ENCODE data around the gene FBXO39. TPM values are rescaled to one million over a fixed set of nuclear protein-coding genes. Genes with fewer than 3 reads are reported as not detected.

FBXO39 gene
- total and polyA plus RNA-seq, 2 of the 4 experiments (the other 2 are of a cell fraction): not detected

DNA sequence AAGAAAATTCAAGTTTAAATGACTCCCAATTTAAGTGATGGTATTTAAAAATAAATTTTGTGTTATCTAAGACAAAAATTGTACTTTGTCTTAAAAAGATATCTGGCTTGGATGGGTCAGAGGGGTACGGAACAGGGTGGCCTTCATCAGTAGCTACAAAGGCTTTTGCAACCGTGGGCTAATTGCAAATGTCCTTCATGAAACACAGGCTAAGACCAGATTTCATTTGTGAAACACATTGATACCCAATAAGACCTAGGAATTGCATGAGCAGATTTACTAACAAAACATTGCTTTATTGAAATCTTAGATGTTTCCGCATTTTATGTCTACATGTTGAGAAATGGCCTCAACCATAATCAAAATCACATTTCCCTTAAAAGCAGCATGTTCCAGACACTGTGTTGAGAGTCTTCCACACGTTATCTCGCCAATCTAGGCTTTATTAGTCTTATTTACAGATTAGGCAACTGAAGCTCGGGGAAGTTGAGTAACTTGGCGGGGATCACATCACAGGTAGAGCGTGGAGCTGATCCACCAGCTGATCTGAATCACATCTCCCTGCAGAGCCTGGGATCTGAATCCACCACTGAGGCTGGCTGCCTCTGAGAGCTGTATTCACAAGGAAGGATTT lies 21.8 kb downstream of the FBXO39 start:
- H3K4ac ChIP-seq (ENCODE audit: low read depth, low read length): no peak overlapping the region
- no peaks in the 10 kb centered on the region for H3K36me3 ChIP-seq (ENCODE audit: control insufficient read depth, insufficient read depth, low read length)
- no peak overlapping the region for H2BK20ac ChIP-seq (ENCODE audit: low read depth, low read length)
- no peak overlapping the region for H4K91ac ChIP-seq (ENCODE audit: insufficient read depth, low read depth, low read length)
- no peak overlapping the region for H3K56ac ChIP-seq (ENCODE audit: extremely low read depth, insufficient read depth, low read length)
- in situ Hi-C loops (cut with MboI; ENCODE audit: low sequenced_read_pairs) (loop anchor here (10.0 kb wide), 1 partner anchor 133 kb away; no protein-coding TSS in a partner anchor), dilution Hi-C loops (cut with HindIII; ENCODE audit: low sequenced_read_pairs, unreplicated experiment) (no loop called here), intact Hi-C loops (cut with micrococcal nuclease) (no loop called here)
- H3K18ac ChIP-seq (ENCODE audit: low read depth, low read length): no peak overlapping the region
- H2AK5ac ChIP-seq (ENCODE audit: low read depth, low read length): no peak overlapping the region
- TF ChIP-seq FOS (IDR thresholded peaks at IDR 0.05; ENCODE audit: low read depth, low read length) (no peak), MAFK (IDR thresholded peaks at IDR 0.05; ENCODE audit: low read depth, low read length) (no peak), CEBPB (IDR thresholded peaks at IDR 0.05; ENCODE audit: low read depth, low read length) (no peak), RFX5 (IDR thresholded peaks at IDR 0.05; ENCODE audit: low read depth, low read length) (no peak), MAZ (IDR thresholded peaks at IDR 0.05; ENCODE audit: borderline replicate concordance, low read depth, low read length) (no peak), RCOR1 (IDR thresholded peaks at IDR 0.05; ENCODE audit: insufficient replicate concordance, low read length) (no peak), SMC3 (IDR thresholded peaks at IDR 0.05; ENCODE audit: low read depth, low read length) (no peak), RAD21 (IDR thresholded peaks at IDR 0.05; ENCODE audit: low read length) (no peak), BHLHE40 (IDR thresholded peaks at IDR 0.05; ENCODE audit: low read depth, low read length) (no peak), MXI1 (IDR thresholded peaks at IDR 0.05; ENCODE audit: borderline replicate concordance, low read depth, low read length) (no peak), POLR2A (IDR thresholded peaks at IDR 0.05; ENCODE audit: low read depth, low read length) (no peak), NFE2L2 (IDR thresholded peaks at IDR 0.05; ENCODE audit: low read depth, low read length) (no peak)
- TF ChIP-seq, protein P1, sequence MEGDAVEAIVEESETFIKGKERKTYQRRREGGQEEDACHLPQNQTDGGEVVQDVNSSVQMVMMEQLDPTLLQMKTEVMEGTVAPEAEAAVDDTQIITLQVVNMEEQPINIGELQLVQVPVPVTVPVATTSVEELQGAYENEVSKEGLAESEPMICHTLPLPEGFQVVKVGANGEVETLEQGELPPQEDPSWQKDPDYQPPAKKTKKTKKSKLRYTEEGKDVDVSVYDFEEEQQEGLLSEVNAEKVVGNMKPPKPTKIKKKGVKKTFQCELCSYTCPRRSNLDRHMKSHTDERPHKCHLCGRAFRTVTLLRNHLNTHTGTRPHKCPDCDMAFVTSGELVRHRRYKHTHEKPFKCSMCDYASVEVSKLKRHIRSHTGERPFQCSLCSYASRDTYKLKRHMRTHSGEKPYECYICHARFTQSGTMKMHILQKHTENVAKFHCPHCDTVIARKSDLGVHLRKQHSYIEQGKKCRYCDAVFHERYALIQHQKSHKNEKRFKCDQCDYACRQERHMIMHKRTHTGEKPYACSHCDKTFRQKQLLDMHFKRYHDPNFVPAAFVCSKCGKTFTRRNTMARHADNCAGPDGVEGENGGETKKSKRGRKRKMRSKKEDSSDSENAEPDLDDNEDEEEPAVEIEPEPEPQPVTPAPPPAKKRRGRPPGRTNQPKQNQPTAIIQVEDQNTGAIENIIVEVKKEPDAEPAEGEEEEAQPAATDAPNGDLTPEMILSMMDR (conservative IDR thresholded peaks at IDR 0.05; ENCODE audit: low read depth, low read length): no peak
- TF ChIP-seq, protein P2, sequence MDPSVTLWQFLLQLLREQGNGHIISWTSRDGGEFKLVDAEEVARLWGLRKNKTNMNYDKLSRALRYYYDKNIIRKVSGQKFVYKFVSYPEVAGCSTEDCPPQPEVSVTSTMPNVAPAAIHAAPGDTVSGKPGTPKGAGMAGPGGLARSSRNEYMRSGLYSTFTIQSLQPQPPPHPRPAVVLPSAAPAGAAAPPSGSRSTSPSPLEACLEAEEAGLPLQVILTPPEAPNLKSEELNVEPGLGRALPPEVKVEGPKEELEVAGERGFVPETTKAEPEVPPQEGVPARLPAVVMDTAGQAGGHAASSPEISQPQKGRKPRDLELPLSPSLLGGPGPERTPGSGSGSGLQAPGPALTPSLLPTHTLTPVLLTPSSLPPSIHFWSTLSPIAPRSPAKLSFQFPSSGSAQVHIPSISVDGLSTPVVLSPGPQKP (IDR thresholded peaks at IDR 0.05; ENCODE audit: borderline replicate concordance, low read depth, low read length): no peak
- TF ChIP-seq, protein P3, sequence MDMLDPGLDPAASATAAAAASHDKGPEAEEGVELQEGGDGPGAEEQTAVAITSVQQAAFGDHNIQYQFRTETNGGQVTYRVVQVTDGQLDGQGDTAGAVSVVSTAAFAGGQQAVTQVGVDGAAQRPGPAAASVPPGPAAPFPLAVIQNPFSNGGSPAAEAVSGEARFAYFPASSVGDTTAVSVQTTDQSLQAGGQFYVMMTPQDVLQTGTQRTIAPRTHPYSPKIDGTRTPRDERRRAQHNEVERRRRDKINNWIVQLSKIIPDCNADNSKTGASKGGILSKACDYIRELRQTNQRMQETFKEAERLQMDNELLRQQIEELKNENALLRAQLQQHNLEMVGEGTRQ (IDR thresholded peaks at IDR 0.05; ENCODE audit: low read depth, low read length): no peak
- no peak overlapping the region for H3K27ac ChIP-seq (ENCODE audit: insufficient read depth, low read length)
- no TSS peak for BruUV-seq (replicated peaks)
- no peak for DNase-seq
- H2BK15ac ChIP-seq (ENCODE audit: low read depth, low read length): no peak overlapping the region
- CTCF ChIA-PET: interaction anchor here (1.1 kb wide), 1 partner anchor 131 kb away, joined by 3 read pairs; no protein-coding TSS in a partner anchor
- no peaks in the 10 kb centered on the region for H3K4me1 ChIP-seq (ENCODE audit: control insufficient read depth, insufficient read depth, low read length)
- POLR2A ChIA-PET (ENCODE audit: unreplicated experiment): no interaction called here
- H3K27me3 ChIP-seq (ENCODE audit: control insufficient read depth, insufficient read depth, low read length): peaks cover 8% of the 10 kb centered on the region
- no peak overlapping the region for H4K5ac ChIP-seq (ENCODE audit: low read depth, low read length)
- no peak overlapping the region for H3K9ac ChIP-seq (ENCODE audit: low read depth, low read length)
- ATAC-seq (ENCODE audit: low read depth): no peak
- H2AFZ ChIP-seq (replicated peaks; ENCODE audit: low read length, poor library complexity): no peak overlapping the region
- H3K14ac ChIP-seq (replicated peaks; ENCODE audit: low read depth, low read length): no peak overlapping the region
- H2AK9ac ChIP-seq (replicated peaks; ENCODE audit: low read depth, low read length, poor library complexity): no peak overlapping the region
- H3K9me1 ChIP-seq (ENCODE audit: insufficient read depth, low read length): no peaks in the 10 kb centered on the region
- no peak overlapping the region for H2BK120ac ChIP-seq (ENCODE audit: low read depth, low read length)
- H3K23ac ChIP-seq (ENCODE audit: low read depth, low read length): no peak overlapping the region
- no peaks in the 10 kb centered on the region for H3K9me3 ChIP-seq (ENCODE audit: control insufficient read depth, insufficient read depth, low read length)
- no peaks in the 10 kb centered on the region for H4K20me1 ChIP-seq (ENCODE audit: insufficient read depth, low read length)
- no peak overlapping the region for H4K8ac ChIP-seq (ENCODE audit: low read depth in 2 of 2, low read length in 2 of 2)
- no peak overlapping the region for H2BK5ac ChIP-seq (ENCODE audit: low read depth, low read length, poor library complexity, severe bottlenecking)
- no peaks in the 10 kb centered on the region for H3K79me1 ChIP-seq (ENCODE audit: low read depth in 1 of 2, low read length in 2 of 2)
- 45% methylated on average over 2 of the region's 8 CpGs; no CpG with 5 or more reads in 1 of the 2 experiments for WGBS, 2 experiments (ENCODE audit: extremely low coverage in 2 of 2, insufficient read length in 1 of 2)
- H3K4me2 ChIP-seq (ENCODE audit: low read depth, low read length): no peak overlapping the region
- H3K4me3 ChIP-seq (ENCODE audit: insufficient read depth, low read depth, low read length): no peak overlapping the region
